K562 (cell line): ENCODE measurements around the gene MADD. TPM values are rescaled to one million over a fixed set of nuclear protein-coding genes. Genes with fewer than 3 reads are reported as not detected.

ENCODE experiments used
- ATAC-seq: fragments of 200-7000 bp; cut with Tn5 transposase; 3 replicates; pipeline ENCODE4 v1.9.1; 2020; ENCODE audit warnings: moderate library complexity
- BruUV-seq: library from RNA; stranded (reverse); fragments of 400-500 nt; replicated peaks from 2 replicates; lab custom pipeline; 2021; lab: Mats Ljungman, UMichigan
- CTCF ChIA-PET: fragments of 300-600 bp; formaldehyde crosslinking; extraction: SDS; loops from one replicate; lab custom pipeline; 2021; ENCODE audit warnings: low intra/inter-chr PET ratio; lab: Yijun Ruan, JAX
- POLR2A ChIA-PET: fragments of 300-600, 350-650 bp; sonication (Branson Sonifier 250); formaldehyde crosslinking; extraction: SDS; loops from one replicate; lab custom pipeline; 2021; ENCODE audit warnings: antibody characterized with exemption, inconsistent platforms; lab: Yijun Ruan, JAX
- DNase-seq, 4 experiments: peaks; one replicate each; pipeline versions ENCODE4 v3.0.0 to v3.0.0-alpha.2; 2011 to 2018; ENCODE audit warnings: low spot score in 3 of 4, mixed read lengths in 3 of 4; ENCODE audit errors: extremely low read depth in 1 of 4
- FAIRE-seq: peaks from 2 replicates; lab custom pipeline; 2011; peaks lifted over from hg19 to GRCh38; lab: Jason Lieb, UNC
- H2AFZ ChIP-seq: 2 replicates; pipeline ENCODE4 v1.6.0; 2011; ENCODE audit warnings: low read depth, low read length, control low read depth, inconsistent platforms
- H3K27ac ChIP-seq: fragments of 200-600 bp; 3 replicates; pipeline ENCODE4 v1.8.0; 2011; ENCODE audit warnings: low read depth, mild to moderate bottlenecking, control low read depth, inconsistent platforms, low read length, moderate library complexity, mixed read lengths; ENCODE audit errors: extremely low read depth
- H3K27me3 ChIP-seq, 2 experiments: fragments of 300-600 bp in 1 of 2; 2 replicates in 1 of 2; 3 replicates in 1 of 2; pipeline versions ENCODE4 v1.6.0 to v1.8.0; 2011; ENCODE audit warnings: inconsistent platforms in 2 of 2, low read length in 2 of 2, mild to moderate bottlenecking in 1 of 2, mixed read lengths in 1 of 2, moderate library complexity in 1 of 2; ENCODE audit not compliant: control insufficient read depth in 2 of 2, insufficient read depth in 2 of 2
- H3K36me3 ChIP-seq: fragments of 300-600 bp; 3 replicates; pipeline ENCODE4 v1.8.0; 2011; ENCODE audit warnings: mild to moderate bottlenecking, low read length, inconsistent platforms; ENCODE audit not compliant: control insufficient read depth, insufficient read depth
- H3K4me1 ChIP-seq, 2 experiments: fragments of 200-600 bp in 1 of 2; replicated peaks in 1 of 2; 2 replicates in 1 of 2; 3 replicates in 1 of 2; pipeline versions ENCODE4 v1.5.1 to v1.8.0; 2011; ENCODE audit warnings: inconsistent platforms in 2 of 2, low read length in 2 of 2, mild to moderate bottlenecking in 1 of 2, mixed read lengths in 1 of 2, moderate library complexity in 1 of 2; ENCODE audit not compliant: control insufficient read depth in 2 of 2, insufficient read depth in 2 of 2
- H3K4me2 ChIP-seq: 2 replicates; pipeline ENCODE4 v1.6.1; 2011; ENCODE audit warnings: low read length, control low read depth, inconsistent platforms, mixed read lengths; ENCODE audit not compliant: insufficient read depth
- H3K4me3 ChIP-seq: fragments of 200-600 bp; sonication (generic), shearing (Covaris generic); 2 replicates; pipeline ENCODE4 v1.5.1; 2016; ENCODE audit warnings: control low read depth, inconsistent platforms
- H3K79me2 ChIP-seq: fragments of 200-600 bp; 3 replicates; pipeline ENCODE4 v1.8.0; 2011; ENCODE audit warnings: low read length, inconsistent platforms; ENCODE audit not compliant: control insufficient read depth, insufficient read depth
- H3K9ac ChIP-seq, 2 experiments: 2 replicates each; pipeline versions ENCODE4 v1.6.0 to v1.6.1; 2011; ENCODE audit warnings: low read depth in 2 of 2, low read length in 2 of 2, control low read depth in 1 of 2, inconsistent platforms in 1 of 2, mild to moderate bottlenecking in 1 of 2, mixed read lengths in 1 of 2; ENCODE audit not compliant: insufficient read depth in 1 of 2
- H3K9me1 ChIP-seq: one replicate; pipeline ENCODE4 v1.6.0; 2011; ENCODE audit warnings: inconsistent platforms, mild to moderate bottlenecking, low read length, moderate library complexity; ENCODE audit not compliant: control insufficient read depth, insufficient read depth
- H3K9me3 ChIP-seq: replicated peaks from 2 replicates; pipeline ENCODE4 v1.5.1; 2011; ENCODE audit warnings: low read depth, low read length, inconsistent platforms; ENCODE audit not compliant: control insufficient read depth, insufficient read depth
- H4K20me1 ChIP-seq: replicated peaks from 2 replicates; pipeline ENCODE4 v1.6.1; 2011; ENCODE audit warnings: low read length, inconsistent platforms, mixed read lengths; ENCODE audit not compliant: control insufficient read depth, insufficient read depth
- HIVEP1 ChIP-seq: fragments of 250-450 bp; sonication (Bioruptor Pico); IDR thresholded peaks from 2 replicates; pipeline ENCODE4 v1.4.0; 2020; ENCODE audit warnings: mild to moderate bottlenecking
- ZFP30 ChIP-seq: fragments of 250-450 bp; sonication (Bioruptor Pico); IDR thresholded peaks from 2 replicates; pipeline ENCODE4 v1.8.0; 2022; ENCODE audit warnings: moderate library complexity, mild to moderate bottlenecking, inconsistent platforms, borderline replicate concordance
- ZNF133 ChIP-seq: fragments of 250-450 bp; sonication (Bioruptor Pico); IDR thresholded peaks from 2 replicates; pipeline ENCODE4 v1.4.0; 2020; ENCODE audit warnings: mild to moderate bottlenecking
- ZNF146 ChIP-seq: IDR thresholded peaks from one replicate; pipeline ENCODE4 v1.6.1; 2018; ENCODE audit warnings: missing compliant biosample characterization; ENCODE audit not compliant: unreplicated experiment
- WGBS: fragments of 100-300 bp; shearing (Covaris generic); methylation state at CpG from one replicate; pipeline ENCODE4 v1.1.6; 2016; ENCODE audit warnings: low coverage, mixed read lengths; ENCODE audit not compliant: insufficient coverage; ENCODE audit errors: missing lambda C conversion rate; 5-methylcytosine and 5-hydroxymethylcytosine counted together
- in situ Hi-C: fragments of 300-500 bp; cut with MboI; formaldehyde crosslinking; loops from 4 replicates; pipeline ENCODE4 v1.15.0; 2018; ENCODE audit warnings: inconsistent platforms, mixed read lengths
- intact Hi-C: fragments of 100-400 bp; cut with micrococcal nuclease; formaldehyde crosslinking; loops from 2 replicates; pipeline ENCODE4 v1.14.2; 2022
- polyA plus RNA-seq, 8 experiments: library from polyadenylated mRNA; depleted of rRNA in 4 of 8; stranded (reverse) in 5 of 8; unstranded in 3 of 8; fragments of >200 nt; fragmentation: Nextera tagmentation in 2 of 8; fragmentation: Illumina TruSeq in 1 of 8; extraction: Ambion mirVana in 2 of 8; extraction: Trizol in 1 of 8; gene quantifications; 2 replicates each; pipeline versions ENCODE4 v1.2.1 to v1.2.3, GENCODE V29; 2011 to 2014; ENCODE audit warnings: inconsistent platforms in 1 of 8, missing spikeins in 1 of 8
- total RNA-seq, 7 experiments: library from RNA; depleted of rRNA in 6 of 7; stranded (reverse); fragments of >200 nt in 6 of 7; fragmentation: Illumina TruSeq in 2 of 7; extraction: Trizol in 2 of 7; gene quantifications; 2 replicates each; pipeline versions ENCODE4 v1.2.1 to v1.2.3, GENCODE V29; 2011 to 2021; ENCODE audit warnings: low replicate concordance in 1 of 7

The MADD gene
- total and polyA plus RNA-seq, 9 of the 15 experiments (the other 6 are each of a cell fraction or from before 2014, with no cell fraction given): 0.68 to 57.6 (median 33.6) TPM

DNA sequence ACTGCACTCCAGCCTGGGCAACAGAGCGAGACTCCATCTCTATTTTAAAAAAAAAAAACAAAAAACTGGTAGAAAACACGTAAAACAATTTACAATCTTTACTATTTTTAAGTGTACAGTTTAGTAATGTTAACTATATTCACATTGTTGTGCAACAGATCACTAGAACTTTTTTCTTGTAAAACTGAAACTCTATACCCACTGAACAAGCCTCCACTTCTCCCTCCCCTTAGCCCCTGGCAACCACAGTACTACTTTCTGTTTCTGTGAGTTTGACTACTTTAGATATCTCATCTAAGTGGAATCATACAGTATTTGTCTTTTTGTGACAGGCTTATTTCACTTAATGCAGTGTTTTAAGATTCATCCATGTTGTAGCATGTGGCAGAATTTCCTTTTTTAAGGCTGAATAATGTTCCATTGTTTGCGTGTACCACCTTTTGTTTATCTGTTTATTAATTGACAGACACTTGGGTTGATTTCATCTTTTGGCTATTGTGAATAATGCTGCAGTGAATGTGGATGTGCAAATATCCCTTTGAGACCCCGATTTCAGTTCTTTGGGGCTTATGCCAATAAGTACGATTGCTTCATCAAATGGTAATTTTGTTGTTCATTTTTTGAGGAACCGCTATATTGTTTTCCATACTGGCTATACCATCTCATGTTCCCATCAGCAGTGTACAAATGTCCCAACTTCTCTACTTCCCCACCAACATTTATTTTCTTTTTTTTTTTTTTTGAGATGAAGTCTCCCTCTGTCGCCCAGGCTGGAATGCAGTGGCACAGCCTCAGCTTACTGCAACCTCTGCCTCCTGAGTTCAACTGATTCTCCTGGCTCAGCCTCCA lies 44.2 kb upstream of the MADD start:
- Histone ChIP-seq H3K9ac (no peak overlapping the region), H3K27ac (no peak overlapping the region), H3K4me2 (no peak overlapping the region), H3K9me3 (no peaks in the 10 kb centered on the region), H2AFZ (no peak overlapping the region), H3K79me2 (no peaks in the 10 kb centered on the region), H3K9me1 (peaks cover 2% of the 10 kb centered on the region), H3K4me3 (no peak overlapping the region), H4K20me1 (no peaks in the 10 kb centered on the region), H3K4me1 (no peaks in the 10 kb centered on the region), H3K27me3 (no peaks in the 10 kb centered on the region), H3K36me3 (0 out of 3 replicates have a peak, but pooled peaks cover 7% of the 10 kb centered on the region)
- TF ChIP-seq ZNF146 (peak; percentile 55), ZFP30 (CRISPR knock-in tag) (no peak)
- in situ Hi-C loops: no loop called here
- BruUV-seq: no TSS peak
- WGBS: 84% methylated on average over 7 of the region's 7 CpGs
- FAIRE-seq (no peak), ATAC-seq (no peak), DNase-seq (no peak)
- POLR2A ChIA-PET: interaction anchor here (1.1 kb wide), 1 partner anchor 11 kb away, joined by 3 read pairs; no protein-coding TSS in a partner anchor
- intact Hi-C loops: no loop called here
- CTCF ChIA-PET: interaction anchor here (0.6 kb wide), 1 partner anchor 384 kb away, joined by 3 read pairs; no protein-coding TSS in a partner anchor

DNA sequence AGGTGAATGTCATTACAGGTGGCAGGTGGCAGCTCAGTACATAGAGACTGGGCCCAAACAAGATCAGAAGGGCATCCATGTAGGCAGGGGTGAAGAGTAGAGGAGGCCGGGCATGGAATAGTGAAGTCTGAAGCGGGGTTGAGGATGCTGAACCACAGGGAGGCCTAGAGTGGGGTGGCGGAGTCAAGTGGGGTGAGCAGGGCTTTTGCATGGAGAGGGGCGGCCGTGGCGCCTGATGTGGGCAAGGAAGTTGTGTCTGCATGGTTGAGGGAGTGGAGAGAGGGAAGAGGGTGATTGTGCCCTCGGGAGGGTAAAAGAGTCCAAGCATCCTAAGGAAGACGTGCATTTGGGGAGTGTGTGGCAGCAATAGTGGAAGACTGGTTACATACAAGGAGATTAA lies 40.8 kb upstream of the MADD start:
- 70% methylated on average over 7 of the region's 8 CpGs for WGBS
- no TSS peak for BruUV-seq
- in situ Hi-C loops (no loop called here), intact Hi-C loops (no loop called here)
- Histone ChIP-seq H3K9ac (no peak overlapping the region), H3K4me3 (no peak overlapping the region), H3K9me1 (peaks cover 2% of the 10 kb centered on the region), H4K20me1 (no peaks in the 10 kb centered on the region), H3K36me3 (no peaks in the 10 kb centered on the region), H2AFZ (no peak overlapping the region), H3K9me3 (no peaks in the 10 kb centered on the region), H3K27ac (no peak overlapping the region), H3K79me2 (no peaks in the 10 kb centered on the region), H3K4me1 (no peaks in the 10 kb centered on the region), H3K4me2 (no peak overlapping the region), H3K27me3 (no peaks in the 10 kb centered on the region)
- ChIA-PET CTCF (no interaction called here), POLR2A (interaction anchor here (1.4 to 10.7 kb wide), 2 partner anchors 14 to 17 kb away, joined by 5 to 110 read pairs; partner anchors contain the start of genes ACP2 and DDB2)
- FAIRE-seq: no peak
- no peak for ATAC-seq
- peak in 1 of 4 experiments; percentile 8 for DNase-seq
- TF ChIP-seq ZNF133: no peak
- no peak for TF ChIP-seq HIVEP1
